ENCODE data around the gene MEIS3.

MEIS3 gene

DNA sequence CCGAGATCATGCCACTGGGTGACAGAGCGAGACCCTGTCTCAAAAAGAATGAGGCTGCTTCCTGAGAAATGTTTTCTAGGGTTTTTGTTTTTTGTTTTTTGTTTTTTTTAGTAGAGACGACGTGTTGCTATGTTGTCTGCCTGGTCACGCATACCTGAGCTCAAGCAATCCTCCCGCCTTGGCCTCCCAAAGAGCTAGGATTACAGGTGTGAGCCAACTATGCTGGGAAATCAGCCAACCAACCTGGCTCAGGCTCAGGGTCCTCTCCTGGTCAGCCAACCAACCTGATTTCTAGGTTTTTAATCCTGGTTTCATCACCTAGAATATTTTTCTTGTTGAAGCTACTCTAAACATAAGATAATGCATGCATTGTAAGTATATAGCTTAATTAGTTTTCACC lies 62.4 kb downstream of the MEIS3 start:
- DNase-seq: no peak

DNA sequence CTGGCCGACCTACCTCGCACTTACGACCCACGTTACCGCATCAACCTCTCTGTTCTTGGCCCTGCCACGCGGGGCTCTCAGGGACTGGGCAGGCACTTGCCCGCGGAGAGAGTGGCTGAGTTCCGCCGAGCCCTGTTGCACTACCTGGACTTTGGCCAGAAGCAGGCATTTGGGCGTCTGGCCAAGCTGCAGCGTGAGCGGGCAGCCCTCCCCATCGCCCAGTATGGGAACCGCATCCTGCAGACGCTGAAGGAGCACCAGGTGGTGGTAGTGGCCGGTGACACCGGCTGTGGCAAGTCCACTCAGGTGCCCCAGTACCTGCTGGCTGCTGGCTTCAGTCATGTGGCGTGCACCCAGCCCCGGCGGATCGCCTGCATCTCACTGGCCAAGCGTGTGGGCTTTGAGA lies 66.0 kb downstream of the MEIS3 start:
- DNase-seq: no peak

Data from CD4-positive, alpha-beta T cell treated with Interferon gamma for 1 hour (primary cell).